WI38 (cell line): Measurements from ENCODE around the gene ARHGEF4.

Experiments
- H3K4me3 ChIP-seq: 2 replicates; pipeline ENCODE4 v1.5.1; 2011; ENCODE audit warnings: low read depth, mild to moderate bottlenecking, control low read depth, low read length
- TF ChIP-seq, protein P1 (sequence below): IDR thresholded peaks from 2 replicates; pipeline ENCODE4 v1.5.1; 2012; ENCODE audit warnings: low read depth, mild to moderate bottlenecking, control low read depth, low read length

Gene ARHGEF4

GRCh38 chr2:130828461-130828860 is 8.3 kb upstream of the ARHGEF4 start:
- TF ChIP-seq, protein P1, sequence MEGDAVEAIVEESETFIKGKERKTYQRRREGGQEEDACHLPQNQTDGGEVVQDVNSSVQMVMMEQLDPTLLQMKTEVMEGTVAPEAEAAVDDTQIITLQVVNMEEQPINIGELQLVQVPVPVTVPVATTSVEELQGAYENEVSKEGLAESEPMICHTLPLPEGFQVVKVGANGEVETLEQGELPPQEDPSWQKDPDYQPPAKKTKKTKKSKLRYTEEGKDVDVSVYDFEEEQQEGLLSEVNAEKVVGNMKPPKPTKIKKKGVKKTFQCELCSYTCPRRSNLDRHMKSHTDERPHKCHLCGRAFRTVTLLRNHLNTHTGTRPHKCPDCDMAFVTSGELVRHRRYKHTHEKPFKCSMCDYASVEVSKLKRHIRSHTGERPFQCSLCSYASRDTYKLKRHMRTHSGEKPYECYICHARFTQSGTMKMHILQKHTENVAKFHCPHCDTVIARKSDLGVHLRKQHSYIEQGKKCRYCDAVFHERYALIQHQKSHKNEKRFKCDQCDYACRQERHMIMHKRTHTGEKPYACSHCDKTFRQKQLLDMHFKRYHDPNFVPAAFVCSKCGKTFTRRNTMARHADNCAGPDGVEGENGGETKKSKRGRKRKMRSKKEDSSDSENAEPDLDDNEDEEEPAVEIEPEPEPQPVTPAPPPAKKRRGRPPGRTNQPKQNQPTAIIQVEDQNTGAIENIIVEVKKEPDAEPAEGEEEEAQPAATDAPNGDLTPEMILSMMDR = no peak
- H3K4me3 ChIP-seq = no peak overlapping the region

DNA sequence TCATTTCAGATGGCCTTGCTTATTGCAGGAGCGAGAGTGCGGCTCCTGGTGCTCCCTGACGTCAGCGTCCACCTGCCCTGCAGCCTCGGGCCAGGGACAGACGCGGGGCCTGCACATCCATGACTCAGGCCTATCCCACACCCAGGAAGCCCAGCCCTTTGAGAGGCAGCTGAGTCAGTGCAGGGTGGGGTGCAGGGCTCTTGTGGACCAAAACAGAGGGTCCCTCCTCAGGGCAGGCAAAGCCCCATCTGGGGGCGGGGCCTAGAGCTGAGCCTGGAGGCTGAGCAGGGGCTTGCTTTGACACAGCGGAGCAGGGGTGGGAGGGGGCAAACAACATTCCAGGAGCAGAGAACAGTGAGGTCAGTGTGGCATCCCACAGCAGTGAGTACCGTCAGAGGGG is 7.7 kb upstream of the ARHGEF4 start:
- H3K4me3 ChIP-seq = no peak overlapping the region
- TF ChIP-seq, protein P1 = no peak

DNA sequence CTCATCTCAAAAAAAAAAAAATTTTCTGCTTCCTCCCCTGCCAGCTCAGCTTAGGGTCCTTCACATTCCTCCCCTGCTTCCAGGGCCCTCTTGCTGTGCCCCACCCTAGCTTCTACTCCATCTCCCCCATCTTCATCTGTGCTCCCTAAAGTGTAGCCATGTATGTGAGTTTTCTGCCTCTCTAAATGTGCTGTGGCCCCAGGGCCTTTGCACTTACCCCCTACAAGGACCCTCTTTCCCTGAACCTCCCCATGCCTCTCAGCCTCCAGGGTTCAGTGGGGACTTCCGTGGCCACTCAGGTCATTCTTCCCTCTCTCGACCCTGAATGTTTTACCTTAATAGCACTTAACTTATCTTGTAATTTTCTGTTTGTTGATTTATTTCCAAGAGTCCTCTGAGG is 6.2 kb upstream of the ARHGEF4 start:
- TF ChIP-seq, protein P1 = no peak
- no peak overlapping the region for H3K4me3 ChIP-seq

DNA sequence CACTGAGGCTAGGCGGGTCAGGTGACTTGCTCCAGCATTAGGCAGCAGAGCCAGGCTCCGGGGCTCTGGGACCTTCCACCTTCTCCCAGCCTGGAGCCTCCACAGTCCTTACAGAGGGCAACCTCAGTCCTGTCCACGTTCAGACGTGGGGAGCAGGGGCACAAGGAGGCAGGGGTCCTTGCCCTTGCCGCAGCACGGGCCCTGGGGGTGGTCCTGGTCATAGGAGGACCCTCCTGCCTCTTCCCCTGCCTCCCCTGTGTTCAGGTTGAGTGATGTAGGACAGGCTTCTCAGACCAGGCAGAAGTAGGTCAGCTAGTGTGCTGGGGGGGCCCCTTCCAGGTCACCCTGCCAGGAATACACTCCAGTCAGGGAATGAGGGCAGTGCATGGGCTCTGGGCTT is 5.4 kb upstream of the ARHGEF4 start:
- TF ChIP-seq, protein P1 = no peak
- no peak overlapping the region for H3K4me3 ChIP-seq

DNA sequence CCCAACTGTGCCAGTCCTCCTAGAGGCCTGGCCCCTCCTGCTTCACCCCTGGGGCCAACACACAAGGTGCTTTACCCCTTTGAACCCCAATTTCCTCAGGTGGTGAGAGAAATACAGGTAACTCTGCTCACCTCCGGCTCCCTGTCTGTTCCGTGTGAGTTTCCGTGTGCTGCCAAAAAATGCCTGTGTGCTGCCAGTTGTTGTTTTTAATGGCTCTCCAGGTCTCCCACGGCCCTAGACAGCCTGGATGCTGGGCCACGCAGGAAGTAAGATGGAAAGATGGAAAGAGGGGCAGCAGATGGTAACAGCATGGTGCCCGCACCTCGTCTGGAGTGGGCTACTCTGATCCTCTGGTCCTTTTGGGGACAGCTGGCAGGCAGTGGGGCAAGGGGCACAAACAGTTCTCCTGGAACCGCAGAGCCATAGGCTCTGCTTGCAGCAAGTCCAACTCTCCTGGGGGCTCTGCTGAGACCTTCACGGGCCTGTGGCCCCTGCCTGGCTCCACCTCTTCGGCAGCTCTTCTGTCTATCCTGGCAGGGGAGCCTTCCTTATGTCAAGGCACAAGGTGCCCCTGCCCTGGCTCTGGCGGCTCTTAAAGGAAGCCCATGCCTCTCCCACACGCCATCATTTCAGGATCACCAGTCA is 4.3 kb upstream of the ARHGEF4 start:
- no peak overlapping the region for H3K4me3 ChIP-seq
- TF ChIP-seq, protein P1 = no peak

DNA sequence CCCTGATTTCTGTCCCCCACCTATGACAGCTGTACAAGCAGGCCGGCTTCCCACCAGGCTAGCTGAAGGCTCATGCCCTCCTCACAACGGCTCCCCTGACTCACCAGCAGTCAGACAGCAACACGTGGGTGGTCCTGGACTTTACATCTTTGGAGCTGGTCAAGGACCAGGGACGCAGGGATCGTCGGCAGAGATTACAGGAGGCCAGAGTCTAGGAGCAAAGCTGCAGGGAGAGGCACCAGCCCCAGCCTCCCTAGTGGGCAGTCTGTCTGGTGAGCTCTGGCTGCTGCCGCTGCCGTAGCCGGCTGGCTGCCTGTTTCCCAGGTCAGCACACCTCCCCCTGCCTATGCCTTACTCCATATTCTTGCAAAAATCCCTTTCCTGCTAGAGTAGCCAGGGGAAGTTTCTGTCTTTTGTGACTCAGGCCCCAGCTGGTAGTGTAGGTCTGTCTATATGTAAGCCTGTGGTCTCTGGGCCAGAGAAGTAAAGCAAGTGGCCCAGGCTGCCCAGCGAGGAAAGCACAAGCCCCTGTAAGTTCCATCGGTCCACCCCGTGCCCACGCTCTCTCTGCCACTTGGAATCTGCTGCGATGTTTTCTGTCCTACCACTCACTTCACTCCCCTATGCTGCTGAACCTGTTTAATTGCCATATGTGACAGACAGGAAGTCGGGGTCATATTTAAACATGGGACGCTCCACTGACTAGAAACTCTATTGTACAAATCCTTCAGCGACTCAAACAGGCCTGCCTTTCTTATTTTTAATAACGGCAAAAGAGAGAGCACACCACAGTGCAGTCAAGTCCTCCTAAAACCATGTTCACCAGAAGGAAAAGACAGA is 2.4 kb upstream of the ARHGEF4 start:
- TF ChIP-seq, protein P1 = no peak

More for the DNA sequence above, 2.4 kb upstream of the ARHGEF4 start:
- H3K4me3 ChIP-seq = no peak overlapping the region
